Epithelial cell of esophagus (primary cell): ENCODE measurements around the gene EEFSEC.

Source experiments
- DNase-seq: peaks from one replicate; pipeline ENCODE4 v3.0.0; 2010; ENCODE audit warnings: low read depth
- H3K4me3 ChIP-seq: 2 replicates; pipeline ENCODE4 v1.5.1; 2011; ENCODE audit warnings: mild to moderate bottlenecking, low read length, control low read depth
- TF ChIP-seq, protein P1 (sequence below): IDR thresholded peaks from 2 replicates; pipeline ENCODE4 v1.5.1; 2011; ENCODE audit warnings: low read depth, mild to moderate bottlenecking, low read length, control low read depth, inconsistent platforms; ENCODE audit not compliant: insufficient read depth; ENCODE audit errors: missing control alignments

EEFSEC gene

DNA sequence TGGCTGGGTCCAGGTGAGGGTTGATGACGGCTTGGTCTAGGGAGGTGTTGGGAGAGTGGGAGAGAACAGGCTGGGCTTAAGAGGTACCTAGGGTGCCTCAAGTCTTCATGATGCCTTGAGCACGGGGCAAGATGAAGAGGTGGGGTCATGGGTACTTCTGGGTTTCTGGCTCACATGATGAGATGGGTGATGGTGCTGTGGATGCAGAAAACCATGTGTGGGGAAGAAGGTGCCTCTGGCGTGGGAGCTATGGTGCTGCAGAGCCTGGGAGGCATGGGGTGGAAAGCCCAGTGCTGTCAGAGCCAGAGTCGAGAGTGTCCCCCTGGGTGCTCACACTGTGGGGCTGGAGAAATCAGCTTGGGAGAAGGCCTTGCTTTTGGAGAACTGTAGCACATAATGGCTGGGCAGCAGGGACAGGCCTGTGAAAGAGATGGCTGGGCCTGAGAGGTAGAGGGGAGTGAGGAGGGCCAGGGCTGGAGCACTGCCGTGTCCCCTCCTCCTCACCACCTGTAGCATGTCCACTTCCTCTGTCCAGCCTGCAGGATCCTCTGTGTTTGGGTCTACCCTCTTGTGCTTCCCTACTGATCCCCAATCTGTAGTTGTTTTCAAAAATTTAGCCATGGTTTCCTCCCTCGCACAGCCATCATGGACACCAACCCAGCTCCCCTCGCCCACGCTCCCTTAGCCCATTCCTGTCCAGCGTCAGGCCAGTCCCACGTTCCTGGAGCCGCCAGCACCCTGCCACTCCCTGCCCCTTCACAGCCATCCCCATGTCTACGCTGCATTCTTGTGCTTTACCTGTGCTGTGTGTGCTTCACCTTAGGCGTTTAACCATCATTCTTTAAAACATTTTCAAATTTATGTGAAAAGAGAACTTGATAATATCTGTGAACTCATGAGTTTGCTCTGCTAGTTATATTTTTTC lies 132.0 kb downstream of the EEFSEC start:
- DNase-seq, result no peak
- TF ChIP-seq, protein P1, sequence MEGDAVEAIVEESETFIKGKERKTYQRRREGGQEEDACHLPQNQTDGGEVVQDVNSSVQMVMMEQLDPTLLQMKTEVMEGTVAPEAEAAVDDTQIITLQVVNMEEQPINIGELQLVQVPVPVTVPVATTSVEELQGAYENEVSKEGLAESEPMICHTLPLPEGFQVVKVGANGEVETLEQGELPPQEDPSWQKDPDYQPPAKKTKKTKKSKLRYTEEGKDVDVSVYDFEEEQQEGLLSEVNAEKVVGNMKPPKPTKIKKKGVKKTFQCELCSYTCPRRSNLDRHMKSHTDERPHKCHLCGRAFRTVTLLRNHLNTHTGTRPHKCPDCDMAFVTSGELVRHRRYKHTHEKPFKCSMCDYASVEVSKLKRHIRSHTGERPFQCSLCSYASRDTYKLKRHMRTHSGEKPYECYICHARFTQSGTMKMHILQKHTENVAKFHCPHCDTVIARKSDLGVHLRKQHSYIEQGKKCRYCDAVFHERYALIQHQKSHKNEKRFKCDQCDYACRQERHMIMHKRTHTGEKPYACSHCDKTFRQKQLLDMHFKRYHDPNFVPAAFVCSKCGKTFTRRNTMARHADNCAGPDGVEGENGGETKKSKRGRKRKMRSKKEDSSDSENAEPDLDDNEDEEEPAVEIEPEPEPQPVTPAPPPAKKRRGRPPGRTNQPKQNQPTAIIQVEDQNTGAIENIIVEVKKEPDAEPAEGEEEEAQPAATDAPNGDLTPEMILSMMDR, result no peak
- H3K4me3 ChIP-seq, result no peak overlapping the region

GRCh38 chr3:128285967-128286321 lies 132.7 kb downstream of the EEFSEC start:
- H3K4me3 ChIP-seq, result no peak overlapping the region
- no peak for DNase-seq
- TF ChIP-seq, protein P1, result no peak

DNA sequence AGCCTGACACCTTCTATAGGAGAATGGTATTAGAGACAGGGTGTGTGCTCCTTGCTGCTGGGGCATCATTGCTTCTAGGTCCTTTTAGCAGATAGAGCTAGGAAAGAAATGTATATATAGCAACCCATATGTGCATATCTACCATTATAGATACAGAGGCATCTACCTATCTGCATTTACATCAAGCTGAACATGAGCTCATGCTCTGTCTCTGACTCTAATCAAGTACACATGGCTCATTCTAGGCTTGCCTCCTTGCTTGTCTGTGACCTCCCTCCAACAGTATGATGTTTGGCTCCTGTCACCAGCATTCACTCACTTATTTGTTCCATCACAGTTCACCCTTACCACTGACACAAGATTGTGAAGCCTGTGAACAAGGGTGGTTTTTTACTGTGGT lies 133.4 kb downstream of the EEFSEC start:
- DNase-seq, result no peak
- TF ChIP-seq, protein P1, result no peak
- H3K4me3 ChIP-seq, result no peak overlapping the region

DNA sequence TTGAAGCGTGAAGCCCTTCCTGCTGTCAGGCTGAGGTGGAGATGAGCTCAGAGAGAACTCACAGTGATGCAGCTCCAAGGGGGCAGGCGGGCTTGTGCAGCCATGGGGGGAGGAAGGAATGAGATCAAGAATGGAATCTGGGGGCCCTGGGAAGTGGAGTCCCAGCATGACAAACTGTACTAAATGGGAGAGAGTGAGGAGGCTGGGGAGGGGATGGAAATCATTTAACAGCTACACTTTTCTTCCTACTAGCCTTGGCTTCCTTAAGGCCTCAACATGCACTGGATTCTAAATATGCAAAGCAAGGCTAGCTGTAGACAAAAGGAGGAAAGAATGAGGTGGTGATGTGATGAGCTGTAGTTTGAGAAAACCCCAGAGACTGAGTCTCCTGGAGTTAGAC lies 133.9 kb downstream of the EEFSEC start:
- no peak for DNase-seq
- no peak overlapping the region for H3K4me3 ChIP-seq
- TF ChIP-seq, protein P1, result no peak

- DNase-seq, result no peak
- no peak overlapping the region for H3K4me3 ChIP-seq
Measured at GRCh38 chr3:128289534-128289933, 136.3 kb downstream of the EEFSEC start.

DNA sequence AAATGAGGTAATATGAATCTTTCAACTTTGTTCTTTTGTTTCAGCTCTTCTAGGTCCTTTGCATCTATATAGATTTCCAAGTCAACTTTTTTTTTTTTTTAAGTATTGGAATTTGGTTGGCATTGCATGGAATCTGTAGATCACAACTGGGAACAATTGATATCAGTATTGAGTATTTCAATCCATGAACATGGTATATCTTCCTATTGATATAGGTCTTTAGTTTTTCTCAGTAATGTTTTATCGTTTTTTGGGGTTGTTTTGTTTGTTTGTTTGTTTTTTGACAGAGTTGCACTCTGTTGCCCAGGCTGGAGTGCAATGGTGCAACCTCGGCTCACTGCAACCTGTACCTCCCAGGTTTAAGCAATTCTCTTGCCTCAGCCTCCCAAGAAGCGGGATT lies 137.2 kb downstream of the EEFSEC start:
- no peak for DNase-seq
- H3K4me3 ChIP-seq, result no peak overlapping the region
- TF ChIP-seq, protein P1, result no peak

More at GRCh38 chr3:128289534-128289933, 136.3 kb downstream of the EEFSEC start:
- TF ChIP-seq, protein P1, result no peak

DNA sequence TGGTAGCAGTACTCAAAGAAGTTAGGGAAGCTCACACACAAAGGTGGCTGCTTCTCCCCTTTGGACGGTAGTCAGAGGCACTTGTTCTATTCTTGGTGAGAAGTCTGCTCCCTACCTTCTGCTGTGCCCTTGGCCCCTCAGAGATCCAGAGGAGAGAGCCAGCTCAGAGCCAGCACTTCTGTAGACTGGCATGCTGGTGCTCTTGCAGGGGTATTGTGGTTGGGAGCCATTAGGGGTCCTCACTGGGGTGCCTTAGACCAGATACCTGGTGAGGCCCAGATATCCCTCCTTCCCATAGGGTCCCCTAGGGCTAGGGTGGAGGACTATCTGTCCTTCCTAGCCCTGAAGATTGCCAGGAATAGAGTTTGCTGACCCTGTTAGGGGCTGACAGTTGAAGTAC lies 140.6 kb downstream of the EEFSEC start:
- no peak for DNase-seq
- TF ChIP-seq, protein P1, result no peak
- H3K4me3 ChIP-seq, result no peak overlapping the region
